Gastrocnemius medialis (tissue), 4 donors: Measurements from ENCODE around the gene GPBP1.

Experiments
- POLR2A ChIP-seq, 2 donors: fragments of 450-650 bp; IDR thresholded peaks; one replicate each; pipeline ENCODE4 v1.6.1; 2017; ENCODE audit warnings: antibody characterized with exemption in 2 of 2, mild to moderate bottlenecking in 2 of 2, moderate library complexity in 2 of 2
- TF ChIP-seq, protein P1 (sequence below), 5 experiments: fragments of 450-650 bp in 3 of 5; fragments of 200-600 bp in 2 of 5; sonication (generic) in 2 of 5; IDR thresholded peaks in 4 of 5; conservative IDR thresholded peaks in 1 of 5; 1 replicate in 4 of 5; 2 replicates in 1 of 5; pipeline ENCODE4 v1.5.1; 2016 to 2019; ENCODE audit warnings: antibody characterized with exemption in 5 of 5, mild to moderate bottlenecking in 3 of 5, moderate library complexity in 3 of 5

GRCh38 chr5:57179262-57180200, 5.7 kb downstream of the GPBP1 start:
- TF ChIP-seq, protein P1, sequence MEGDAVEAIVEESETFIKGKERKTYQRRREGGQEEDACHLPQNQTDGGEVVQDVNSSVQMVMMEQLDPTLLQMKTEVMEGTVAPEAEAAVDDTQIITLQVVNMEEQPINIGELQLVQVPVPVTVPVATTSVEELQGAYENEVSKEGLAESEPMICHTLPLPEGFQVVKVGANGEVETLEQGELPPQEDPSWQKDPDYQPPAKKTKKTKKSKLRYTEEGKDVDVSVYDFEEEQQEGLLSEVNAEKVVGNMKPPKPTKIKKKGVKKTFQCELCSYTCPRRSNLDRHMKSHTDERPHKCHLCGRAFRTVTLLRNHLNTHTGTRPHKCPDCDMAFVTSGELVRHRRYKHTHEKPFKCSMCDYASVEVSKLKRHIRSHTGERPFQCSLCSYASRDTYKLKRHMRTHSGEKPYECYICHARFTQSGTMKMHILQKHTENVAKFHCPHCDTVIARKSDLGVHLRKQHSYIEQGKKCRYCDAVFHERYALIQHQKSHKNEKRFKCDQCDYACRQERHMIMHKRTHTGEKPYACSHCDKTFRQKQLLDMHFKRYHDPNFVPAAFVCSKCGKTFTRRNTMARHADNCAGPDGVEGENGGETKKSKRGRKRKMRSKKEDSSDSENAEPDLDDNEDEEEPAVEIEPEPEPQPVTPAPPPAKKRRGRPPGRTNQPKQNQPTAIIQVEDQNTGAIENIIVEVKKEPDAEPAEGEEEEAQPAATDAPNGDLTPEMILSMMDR (IDR thresholded peaks at IDR 0.05 in 4 of 5, conservative IDR thresholded peaks at IDR 0.05 in 1 of 5): no peak
- no peak for TF ChIP-seq POLR2A (IDR thresholded peaks at IDR 0.05)
